GM23248 (cell line): ENCODE results near the gene VRK2. TPM values are rescaled to one million over a fixed set of nuclear protein-coding genes. Genes with fewer than 3 reads are reported as not detected.

ENCODE experiments used
- DNase-seq: peaks from one replicate; pipeline ENCODE4 v3.0.0-alpha.2; 2015
- H2AFZ ChIP-seq: fragments of 200-600 bp; sonication (generic); 2 replicates; pipeline ENCODE4 v1.6.1; 2016; ENCODE audit warnings: antibody characterized with exemption
- H3F3A ChIP-seq: fragments of 200-600 bp; sonication (generic); 2 replicates; pipeline ENCODE4 v1.6.1; 2016; ENCODE audit warnings: mild to moderate bottlenecking, antibody characterized with exemption, mixed run types; ENCODE audit not compliant: insufficient read depth
- H3K27ac ChIP-seq: fragments of 200-600 bp; sonication (generic); 2 replicates; pipeline ENCODE4 v1.5.1; 2016; ENCODE audit warnings: mild to moderate bottlenecking
- H3K27me3 ChIP-seq: fragments of 200-600 bp; sonication (generic); replicated peaks from 2 replicates; pipeline ENCODE4 v1.6.1; 2016; ENCODE audit warnings: mild to moderate bottlenecking; ENCODE audit not compliant: insufficient read depth
- H3K36me3 ChIP-seq: fragments of 200-600 bp; sonication (generic); 2 replicates; pipeline ENCODE4 v1.6.1; 2016; ENCODE audit warnings: low read depth, mild to moderate bottlenecking
- H3K4me1 ChIP-seq: fragments of 200-600 bp; sonication (generic); 2 replicates; pipeline ENCODE4 v1.6.1; 2016; ENCODE audit warnings: mild to moderate bottlenecking; ENCODE audit not compliant: insufficient read depth
- H3K4me2 ChIP-seq: fragments of 200-600 bp; sonication (generic); one replicate; pipeline ENCODE4 v1.6.1; 2016; ENCODE audit warnings: mild to moderate bottlenecking; ENCODE audit not compliant: unreplicated experiment
- H3K4me3 ChIP-seq: fragments of 200-600 bp; sonication (generic); 2 replicates; pipeline ENCODE4 v1.5.1; 2016; ENCODE audit warnings: mild to moderate bottlenecking
- H3K79me2 ChIP-seq: fragments of 200-600 bp; sonication (generic); 2 replicates; pipeline ENCODE4 v1.6.1; 2016; ENCODE audit warnings: mild to moderate bottlenecking; ENCODE audit not compliant: insufficient read depth
- H3K9ac ChIP-seq: fragments of 200-600 bp; sonication (generic); 2 replicates; pipeline ENCODE4 v1.6.1; 2016; ENCODE audit warnings: mild to moderate bottlenecking
- H3K9me2 ChIP-seq: fragments of 200-600 bp; sonication (generic); 2 replicates; pipeline ENCODE4 v1.6.1; 2016; ENCODE audit warnings: mixed run types, mild to moderate bottlenecking, moderate library complexity; ENCODE audit not compliant: insufficient read depth
- H3K9me3 ChIP-seq: fragments of 200-600 bp; sonication (generic); one replicate; pipeline ENCODE4 v1.6.1; 2017; ENCODE audit warnings: low read depth
- H4K20me1 ChIP-seq: fragments of 200-600 bp; sonication (generic); 2 replicates; pipeline ENCODE4 v1.6.0; 2016; ENCODE audit not compliant: insufficient read depth
- EZH2 ChIP-seq: fragments of 200-600 bp; sonication (generic); IDR thresholded peaks from 2 replicates; pipeline ENCODE4 v1.6.1; 2018; ENCODE audit warnings: antibody characterized with exemption, mild to moderate bottlenecking; ENCODE audit not compliant: insufficient read depth, poor library complexity, severe bottlenecking
- EZH2phosphoT487 ChIP-seq: fragments of 200-600 bp; sonication (generic); IDR thresholded peaks from 2 replicates; pipeline ENCODE4 v1.6.1; 2018; ENCODE audit warnings: antibody characterized with exemption, moderate library complexity, mild to moderate bottlenecking, low read depth; ENCODE audit not compliant: insufficient read depth
- WGBS, 2 experiments: methylation state at CpG; one replicate each; pipeline ENCODE4 v1.1.6; 2015 to 2017; ENCODE audit warnings: low lambda C conversion rate in 2 of 2, low coverage in 1 of 2; ENCODE audit errors: missing lambda C conversion rate in 2 of 2; 5-methylcytosine and 5-hydroxymethylcytosine counted together
- in situ Hi-C: fragments of 300-500 bp; cut with MboI; formaldehyde crosslinking; loops from 2 replicates; pipeline ENCODE4 v1.15.0; 2020
- polyA plus RNA-seq: library from polyadenylated mRNA; unstranded; fragments of >200 nt; fragmentation: Nextera tagmentation; extraction: Ambion mirVana; gene quantifications from 2 replicates; pipeline ENCODE4 v1.2.1, GENCODE V29; 2016
- total RNA-seq: library from RNA; depleted of rRNA; stranded (reverse); fragments of >200 nt; shearing (Covaris generic); gene quantifications from 2 replicates; pipeline ENCODE4 v1.2.3, GENCODE V29; 2014

The VRK2 gene
- total and polyA plus RNA-seq, 2 experiments from 2014 or later, result 22.4 to 24.2 TPM

DNA sequence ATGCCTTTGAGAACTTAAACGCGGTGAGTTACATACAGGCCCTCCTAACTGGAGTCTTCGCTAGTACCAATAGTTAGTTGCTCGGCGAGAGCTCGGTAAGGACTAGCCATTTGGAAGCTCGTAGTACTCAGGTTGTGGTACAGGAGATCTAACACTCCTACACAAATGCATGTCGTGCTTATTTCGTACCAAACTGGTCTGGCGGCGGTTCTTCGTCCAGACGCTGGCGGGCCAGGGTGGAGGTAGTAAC lies 346 bp upstream of the VRK2 start:
- no peaks in the 10 kb centered on the region for H3K9me3 ChIP-seq
- 8 to 9% methylated on average over 14 of the region's 14 CpGs for WGBS, 2 experiments
- TF ChIP-seq EZH2 (no peak), EZH2phosphoT487 (no peak)
- peaks cover 4% of the 10 kb centered on the region; the same call in 1 of the 2 replicates for H3K36me3 ChIP-seq
- H3K4me1 ChIP-seq, result peaks cover 24% of the 10 kb centered on the region
- peaks cover 27% of the 10 kb centered on the region for H3K79me2 ChIP-seq
- H3K27ac ChIP-seq, result peak overlapping the region; percentile 79
- peak overlapping the region; percentile 99 for H2AFZ ChIP-seq
- H4K20me1 ChIP-seq, result no peaks in the 10 kb centered on the region
- in situ Hi-C loops, result no loop called here
- peak overlapping the region; percentile 94 for H3K9ac ChIP-seq
- no peaks in the 10 kb centered on the region for H3K9me2 ChIP-seq
- H3K4me2 ChIP-seq, result peak overlapping the region; percentile 86
- H3K4me3 ChIP-seq, result peak overlapping the region; percentile 90
- no peak for DNase-seq
- no peaks in the 10 kb centered on the region for H3K27me3 ChIP-seq
- H3F3A ChIP-seq, result peaks cover 13% of the 10 kb centered on the region; the same call in 1 of the 2 replicates

DNA sequence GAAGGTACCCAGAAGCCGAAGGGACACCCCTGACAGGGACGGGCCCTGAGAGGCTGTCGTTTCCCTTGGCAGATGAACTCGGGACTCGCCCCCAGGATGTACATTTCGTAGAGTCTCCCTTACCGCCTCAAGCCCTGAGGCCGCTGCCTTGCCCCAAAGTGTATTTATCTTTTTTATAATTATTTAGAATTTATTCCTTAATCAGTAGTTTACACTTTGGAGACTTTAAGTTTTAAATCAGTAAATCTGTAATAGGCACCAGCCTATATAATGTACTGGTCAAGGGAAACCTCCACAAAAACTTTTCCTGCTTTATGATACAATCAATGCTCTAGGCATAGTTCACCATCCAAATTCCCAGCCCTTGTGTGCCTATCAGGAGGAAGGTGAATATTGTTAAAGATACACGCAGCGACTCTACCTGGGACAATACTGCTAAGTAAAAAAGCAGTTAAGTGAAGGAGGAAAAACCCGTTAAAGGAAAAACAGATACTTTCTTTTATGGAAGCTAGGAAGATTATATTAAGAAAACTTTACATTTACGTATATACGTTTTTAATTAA lies 848 bp downstream of the VRK2 start:
- peak; percentile 13 for DNase-seq
- peak overlapping the region; percentile 99 for H2AFZ ChIP-seq
- H3F3A ChIP-seq, result peaks cover 13% of the 10 kb centered on the region; the same call in 1 of the 2 replicates
- H3K4me3 ChIP-seq, result peak overlapping the region; percentile 90
- TF ChIP-seq EZH2, result no peak
- no peak for TF ChIP-seq EZH2phosphoT487
- 15 to 18% methylated on average over 13 of the region's 13 CpGs for WGBS, 2 experiments
- peaks cover 4% of the 10 kb centered on the region; the same call in 1 of the 2 replicates for H3K36me3 ChIP-seq
- H3K27me3 ChIP-seq, result no peaks in the 10 kb centered on the region
- H3K27ac ChIP-seq, result peak overlapping the region; percentile 79
- H3K4me2 ChIP-seq, result peak overlapping the region; percentile 86
- peak overlapping the region; percentile 94 for H3K9ac ChIP-seq
- no peaks in the 10 kb centered on the region for H4K20me1 ChIP-seq
- in situ Hi-C loops, result no loop called here
- H3K4me1 ChIP-seq, result peaks cover 19% of the 10 kb centered on the region
- peaks cover 27% of the 10 kb centered on the region for H3K79me2 ChIP-seq
- no peaks in the 10 kb centered on the region for H3K9me2 ChIP-seq
- no peaks in the 10 kb centered on the region for H3K9me3 ChIP-seq

DNA sequence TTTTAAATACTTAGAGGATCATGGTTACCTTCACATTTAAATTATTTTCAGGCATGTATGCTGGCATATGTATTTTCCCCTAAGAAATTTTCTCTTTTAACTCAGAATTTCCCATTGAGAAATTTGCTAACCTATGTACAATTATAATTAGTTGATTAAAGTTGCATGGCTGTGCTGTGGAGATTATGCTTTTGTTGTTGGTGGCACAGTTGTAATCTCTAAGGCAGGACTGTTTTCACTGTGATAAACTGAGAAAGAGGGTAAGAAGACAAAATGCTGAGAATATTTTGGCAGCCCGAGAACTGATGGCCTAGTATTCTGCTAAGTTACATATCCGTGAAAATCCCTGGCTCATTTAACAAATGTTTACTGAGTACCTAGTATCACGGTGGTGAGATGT lies 1.4 kb downstream of the VRK2 start:
- Histone ChIP-seq H3K79me2 (peaks cover 27% of the 10 kb centered on the region), H3K9ac (peak overlapping the region; percentile 94)
- TF ChIP-seq EZH2phosphoT487 (no peak), EZH2 (no peak)

GRCh38 chr2:58051445-58051844 lies 4.8 kb downstream of the VRK2 start:
- no peak for DNase-seq
- Histone ChIP-seq H3K9ac (no peak overlapping the region), H3K27ac (no peak overlapping the region), H2AFZ (no peak overlapping the region), H3K27me3 (no peaks in the 10 kb centered on the region), H3K4me3 (no peak overlapping the region), H3K4me2 (no peak overlapping the region), H3K4me1 (peaks cover 25% of the 10 kb centered on the region), H3K36me3 (peaks cover 4% of the 10 kb centered on the region; the same call in 1 of the 2 replicates), H3K9me2 (no peaks in the 10 kb centered on the region), H3K9me3 (no peaks in the 10 kb centered on the region), H3F3A (0 out of 2 replicates have a peak, but pooled peaks cover 5% of the 10 kb centered on the region), H4K20me1 (no peaks in the 10 kb centered on the region), H3K79me2 (peaks cover 36% of the 10 kb centered on the region)
- in situ Hi-C loops, result no loop called here
- TF ChIP-seq EZH2phosphoT487 (no peak), EZH2 (no peak)
- WGBS, 2 experiments, result 56 to 67% methylated on average over 3 of the region's 3 CpGs

More for the DNA sequence above, 1.4 kb downstream of the VRK2 start:
- 84 to 86% methylated on average over 3 of the region's 3 CpGs for WGBS, 2 experiments
- no peak for DNase-seq
- H2AFZ ChIP-seq, result peak overlapping the region; percentile 99
- in situ Hi-C loops, result no loop called here
- H4K20me1 ChIP-seq, result no peaks in the 10 kb centered on the region
- no peaks in the 10 kb centered on the region for H3K27me3 ChIP-seq
- H3K4me1 ChIP-seq, result peaks cover 14% of the 10 kb centered on the region
- no peaks in the 10 kb centered on the region for H3K9me3 ChIP-seq
- peaks cover 4% of the 10 kb centered on the region; the same call in 1 of the 2 replicates for H3K36me3 ChIP-seq
- peaks cover 10% of the 10 kb centered on the region; the same call in 1 of the 2 replicates for H3F3A ChIP-seq
- no peaks in the 10 kb centered on the region for H3K9me2 ChIP-seq
- peak overlapping the region; percentile 90 for H3K4me3 ChIP-seq
- no peak overlapping the region for H3K27ac ChIP-seq
- peak overlapping the region; percentile 86 for H3K4me2 ChIP-seq
